EL (cell line): ENCODE measurements around the gene TMPRSS3.

Experiments used
- DNase-seq: peaks from one replicate; pipeline ENCODE4 v3.0.0-alpha.2; 2016

TMPRSS3 gene

GRCh38 chr21:42387164-42387563, 8.7 kb downstream of the TMPRSS3 start:
- no peak for DNase-seq

- DNase-seq, result no peak
These were observed 9.7 kb downstream of the TMPRSS3 start for GRCh38 chr21:42386034-42386591.

GRCh38 chr21:42385619-42386018, 10.2 kb downstream of the TMPRSS3 start:
- no peak for DNase-seq

- DNase-seq, result no peak
These were observed 10.9 kb downstream of the TMPRSS3 start for GRCh38 chr21:42384989-42385388.

GRCh38 chr21:42384156-42384945, 11.5 kb downstream of the TMPRSS3 start:
- no peak for DNase-seq

- no peak for DNase-seq
These were observed 12.5 kb downstream of the TMPRSS3 start for GRCh38 chr21:42383331-42383730.

GRCh38 chr21:42382915-42383314, 12.9 kb downstream of the TMPRSS3 start:
- DNase-seq, result no peak

- peak; percentile 8 for DNase-seq
These were observed 14.4 kb downstream of the TMPRSS3 start for GRCh38 chr21:42381347-42381984.

- DNase-seq, result no peak
These were observed 16.2 kb downstream of the TMPRSS3 start for GRCh38 chr21:42379426-42380215.

GRCh38 chr21:42378418-42378817, 17.4 kb downstream of the TMPRSS3 start:
- no peak for DNase-seq

GRCh38 chr21:42377951-42378340, 17.9 kb downstream of the TMPRSS3 start:
- DNase-seq, result no peak

GRCh38 chr21:42377211-42377950, 18.5 kb downstream of the TMPRSS3 start:
- no peak for DNase-seq

- no peak for DNase-seq
These were observed 19.4 kb downstream of the TMPRSS3 start for GRCh38 chr21:42376338-42376982.

- DNase-seq, result no peak
These were observed 19.9 kb downstream of the TMPRSS3 start for GRCh38 chr21:42375966-42376337.

- DNase-seq, result no peak
These were observed 20.3 kb downstream of the TMPRSS3 start for GRCh38 chr21:42375506-42375905.

GRCh38 chr21:42374864-42375499, 20.9 kb downstream of the TMPRSS3 start:
- no peak for DNase-seq

GRCh38 chr21:42374457-42374856, 21.4 kb downstream of the TMPRSS3 start:
- DNase-seq, result no peak

- DNase-seq, result no peak
These were observed 21.9 kb downstream of the TMPRSS3 start for GRCh38 chr21:42373908-42374455.

GRCh38 chr21:42373196-42373907, 22.5 kb downstream of the TMPRSS3 start:
- no peak for DNase-seq

GRCh38 chr21:42370894-42371654, 24.8 kb downstream of the TMPRSS3 start:
- no peak for DNase-seq
